ENCODE measurements around the gene RBM33. TPM values are rescaled to one million over a fixed set of nuclear protein-coding genes. Genes with fewer than 3 reads are reported as not detected.

The RBM33 gene
- total RNA-seq, 1 experiment from 2014 or later, result 61.1 TPM

DNA sequence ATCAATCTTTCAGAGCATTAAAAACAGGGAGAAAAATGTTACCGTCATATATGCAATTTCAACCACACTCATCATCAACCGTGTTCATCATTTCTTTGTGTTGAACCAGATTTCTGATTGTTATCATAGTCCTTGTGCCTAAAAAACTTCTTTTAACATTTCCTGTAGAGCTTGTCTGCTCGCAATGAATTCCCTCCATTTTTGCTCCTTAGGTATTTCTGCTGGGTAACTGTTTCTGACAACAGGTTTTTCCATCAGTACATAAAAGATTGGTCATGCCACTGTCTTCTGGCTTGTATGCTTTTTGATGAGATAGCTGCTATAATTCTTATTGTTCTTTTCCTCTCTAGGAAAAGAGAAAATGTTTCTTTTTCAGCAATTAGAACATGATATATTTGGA lies 8.6 kb upstream of the RBM33 start:
- no peak overlapping the region for H3K27ac ChIP-seq (ENCODE audit: low read length)
- CTCF ChIA-PET, result no interaction called here
- peaks cover 2% of the 10 kb centered on the region; the same call in 1 of the 2 replicates for H3K27me3 ChIP-seq (ENCODE audit: control insufficient read depth, insufficient read depth, low read length)
- no peak for TF ChIP-seq REST (IDR thresholded peaks at IDR 0.05; ENCODE audit: insufficient read depth in 1 of 2, low read depth in 2 of 2, low read length in 1 of 2)
- no peak for TF ChIP-seq TCF7L2 (IDR thresholded peaks at IDR 0.05; ENCODE audit: low read depth, low read length)
- H3K36me3 ChIP-seq (ENCODE audit: control insufficient read depth, insufficient read depth, low read length), result no peaks in the 10 kb centered on the region
- intact Hi-C loops (cut with micrococcal nuclease; ENCODE audit: unreplicated experiment), result no loop called here
- no peaks in the 10 kb centered on the region for H3K9me3 ChIP-seq (ENCODE audit: control insufficient read depth, insufficient read depth, low read depth, low read length)
- ATAC-seq (no peak), DNase-seq (ENCODE audit: low read depth, low spot score) (no peak)
- POLR2A ChIA-PET, result no interaction called here
- in situ Hi-C loops (cut with HindIII; ENCODE audit: low pct_unique_long_range_greater_than_20kb, low sequenced_read_pairs), result no loop called here
- H3K4me3 ChIP-seq (ENCODE audit: low read depth in 2 of 2, low read length in 2 of 2), result no peak overlapping the region
- no TSS peak for BruUV-seq (replicated peaks)
- H3K4me1 ChIP-seq (ENCODE audit: control insufficient read depth, insufficient read depth, low read length), result no peaks in the 10 kb centered on the region

- in situ Hi-C loops (cut with HindIII; ENCODE audit: low pct_unique_long_range_greater_than_20kb, low sequenced_read_pairs), result no loop called here
- BruUV-seq (replicated peaks), result no TSS peak
- Histone ChIP-seq H3K27me3 (ENCODE audit: control insufficient read depth, insufficient read depth, low read length) (peaks cover 2% of the 10 kb centered on the region; the same call in 1 of the 2 replicates), H3K4me1 (ENCODE audit: control insufficient read depth, insufficient read depth, low read length) (no peaks in the 10 kb centered on the region), H3K27ac (ENCODE audit: low read length) (no peak overlapping the region), H3K9me3 (ENCODE audit: control insufficient read depth, insufficient read depth, low read depth, low read length) (no peaks in the 10 kb centered on the region), H3K4me3 (ENCODE audit: low read depth in 2 of 2, low read length in 2 of 2) (no peak overlapping the region), H3K36me3 (ENCODE audit: control insufficient read depth, insufficient read depth, low read length) (no peaks in the 10 kb centered on the region)
- CTCF ChIA-PET, result no interaction called here
- ATAC-seq (no peak), DNase-seq (ENCODE audit: low read depth, low spot score) (no peak)
- POLR2A ChIA-PET, result no interaction called here
- TF ChIP-seq, protein P1, sequence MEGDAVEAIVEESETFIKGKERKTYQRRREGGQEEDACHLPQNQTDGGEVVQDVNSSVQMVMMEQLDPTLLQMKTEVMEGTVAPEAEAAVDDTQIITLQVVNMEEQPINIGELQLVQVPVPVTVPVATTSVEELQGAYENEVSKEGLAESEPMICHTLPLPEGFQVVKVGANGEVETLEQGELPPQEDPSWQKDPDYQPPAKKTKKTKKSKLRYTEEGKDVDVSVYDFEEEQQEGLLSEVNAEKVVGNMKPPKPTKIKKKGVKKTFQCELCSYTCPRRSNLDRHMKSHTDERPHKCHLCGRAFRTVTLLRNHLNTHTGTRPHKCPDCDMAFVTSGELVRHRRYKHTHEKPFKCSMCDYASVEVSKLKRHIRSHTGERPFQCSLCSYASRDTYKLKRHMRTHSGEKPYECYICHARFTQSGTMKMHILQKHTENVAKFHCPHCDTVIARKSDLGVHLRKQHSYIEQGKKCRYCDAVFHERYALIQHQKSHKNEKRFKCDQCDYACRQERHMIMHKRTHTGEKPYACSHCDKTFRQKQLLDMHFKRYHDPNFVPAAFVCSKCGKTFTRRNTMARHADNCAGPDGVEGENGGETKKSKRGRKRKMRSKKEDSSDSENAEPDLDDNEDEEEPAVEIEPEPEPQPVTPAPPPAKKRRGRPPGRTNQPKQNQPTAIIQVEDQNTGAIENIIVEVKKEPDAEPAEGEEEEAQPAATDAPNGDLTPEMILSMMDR (IDR thresholded peaks at IDR 0.05), result no peak
- TF ChIP-seq SIN3A (IDR thresholded peaks at IDR 0.05; ENCODE audit: borderline replicate concordance, insufficient read depth, low read depth, low read length) (no peak), POLR2AphosphoS5 (IDR thresholded peaks at IDR 0.05; ENCODE audit: low read depth, low read length) (no peak), TCF7L2 (IDR thresholded peaks at IDR 0.05; ENCODE audit: low read depth, low read length) (no peak), REST (IDR thresholded peaks at IDR 0.05; ENCODE audit: insufficient read depth in 1 of 2, low read depth in 2 of 2, low read length in 1 of 2) (no peak)
- intact Hi-C loops (cut with micrococcal nuclease; ENCODE audit: unreplicated experiment), result no loop called here
Measured at GRCh38 chr7:155637155-155637554, 7.3 kb upstream of the RBM33 start.
